GM12878 (cell line): ENCODE measurements around the gene PLS1. TPM values are rescaled to one million over a fixed set of nuclear protein-coding genes. Genes with fewer than 3 reads are reported as not detected.

ENCODE experiments used
- CBX5 ChIP-seq: sonication (generic); IDR thresholded peaks from 2 replicates; pipeline ENCODE4 v1.6.1; 2016; ENCODE audit warnings: low read depth, moderate library complexity, mild to moderate bottlenecking, inconsistent platforms
- CREM ChIP-seq: IDR thresholded peaks from 2 replicates; pipeline ENCODE4 v1.6.1; 2014; ENCODE audit warnings: antibody characterized with exemption, low read depth
- EP300 ChIP-seq, 2 experiments: fragments of 150-350 bp in 1 of 2; IDR thresholded peaks; 2 replicates each; pipeline ENCODE4 v1.6.1; 2011 to 2012; ENCODE audit warnings: low read depth in 2 of 2, low read length in 2 of 2, borderline replicate concordance in 1 of 2, improper control_type of control experiment in 1 of 2, inconsistent platforms in 1 of 2; ENCODE audit not compliant: control insufficient read depth in 1 of 2
- ETV6 ChIP-seq, 2 experiments: fragments of 450-650 bp in 1 of 2; IDR thresholded peaks in 1 of 2; conservative IDR thresholded peaks in 1 of 2; 2 replicates each; pipeline ENCODE4 v1.6.1; 2014; ENCODE audit warnings: antibody characterized with exemption in 1 of 2, borderline replicate concordance in 1 of 2, low read depth in 1 of 2, mild to moderate bottlenecking in 1 of 2, moderate library complexity in 1 of 2
- MEF2A ChIP-seq: IDR thresholded peaks from 2 replicates; pipeline ENCODE4 v1.6.1; 2011; ENCODE audit warnings: low read depth, mild to moderate bottlenecking, low read length, moderate library complexity; ENCODE audit not compliant: insufficient read depth
- MXI1 ChIP-seq: fragments of 150-350 bp; IDR thresholded peaks from 2 replicates; pipeline ENCODE4 v1.6.1; 2011; ENCODE audit warnings: low read depth, mild to moderate bottlenecking, inconsistent platforms, low read length, improper control_type of control experiment
- PAX8 ChIP-seq: fragments of 450-650 bp; IDR thresholded peaks from 2 replicates; pipeline ENCODE4 v1.6.1; 2017; ENCODE audit warnings: mild to moderate bottlenecking, moderate library complexity
- POLR2AphosphoS2 ChIP-seq: IDR thresholded peaks from 2 replicates; pipeline ENCODE4 v1.6.1; 2011; ENCODE audit warnings: low read depth, mild to moderate bottlenecking, low read length, improper control_type of control experiment, moderate library complexity
- SIN3A ChIP-seq: IDR thresholded peaks from 2 replicates; pipeline ENCODE4 v1.6.1; 2012; ENCODE audit warnings: low read depth, low read length, improper control_type of control experiment
- SMAD5 ChIP-seq: IDR thresholded peaks from 2 replicates; pipeline ENCODE4 v1.6.1; 2016; ENCODE audit warnings: antibody characterized with exemption, low read depth
- SMC3 ChIP-seq: IDR thresholded peaks from 2 replicates; pipeline ENCODE4 v1.6.1; 2011; ENCODE audit warnings: low read length, improper control_type of control experiment, borderline replicate concordance
- STAT3 ChIP-seq: IDR thresholded peaks from 2 replicates; pipeline ENCODE4 v1.6.1; 2011; ENCODE audit warnings: low read depth, low read length, improper control_type of control experiment
- TAF1 ChIP-seq: IDR thresholded peaks from 2 replicates; pipeline ENCODE4 v1.6.1; 2011; ENCODE audit warnings: mild to moderate bottlenecking, low read depth, low read length, borderline replicate concordance
- YBX1 ChIP-seq: fragments of 450-650 bp; IDR thresholded peaks from 2 replicates; pipeline ENCODE4 v1.6.1; 2016; ENCODE audit warnings: antibody characterized with exemption
- ZBED1 ChIP-seq: IDR thresholded peaks from 2 replicates; pipeline ENCODE4 v1.6.1; 2016; ENCODE audit warnings: borderline replicate concordance
- ZNF384 ChIP-seq: IDR thresholded peaks from 2 replicates; pipeline ENCODE4 v1.6.1; 2012; ENCODE audit warnings: low read depth, mild to moderate bottlenecking, low read length, improper control_type of control experiment, borderline replicate concordance
- ZSCAN29 ChIP-seq: fragments of 450-650 bp; IDR thresholded peaks from 2 replicates; pipeline ENCODE4 v1.6.1; 2017; ENCODE audit warnings: mild to moderate bottlenecking, moderate library complexity
- polyA plus RNA-seq, 11 experiments: library from polyadenylated mRNA; depleted of rRNA in 4 of 11; unstranded in 6 of 11; stranded (reverse) in 5 of 11; fragments of >200 nt; fragmentation: Nextera tagmentation in 4 of 11; fragmentation: Illumina TruSeq in 1 of 11; extraction: Ambion mirVana in 4 of 11; extraction: Trizol in 1 of 11; gene quantifications; 1 replicate in 1 of 11; 2 replicates in 10 of 11; pipeline versions ENCODE4 v1.2.1 to v1.2.3, GENCODE V29; 2011 to 2016; ENCODE audit warnings: inconsistent platforms in 2 of 11, missing spikeins in 2 of 11, low read depth in 1 of 11
- total RNA-seq, 4 experiments: library from RNA; depleted of rRNA in 3 of 4; stranded (reverse); fragments of >200 nt in 3 of 4; fragmentation: Illumina TruSeq in 1 of 4; extraction: Trizol in 1 of 4; gene quantifications; 2 replicates each; pipeline versions ENCODE4 v1.2.1 to v1.2.3, GENCODE V29; 2013 to 2021
- TF ChIP-seq, protein P1 (sequence below): fragments of 450-650 bp; IDR thresholded peaks from 2 replicates; pipeline ENCODE4 v1.6.1; 2016; ENCODE audit warnings: mild to moderate bottlenecking
- TF ChIP-seq, protein P2 (sequence below): fragments of 450-650 bp; IDR thresholded peaks from 2 replicates; pipeline ENCODE4 v1.6.1; 2017; ENCODE audit warnings: antibody characterized with exemption, mild to moderate bottlenecking, moderate library complexity
- TF ChIP-seq, protein P3 (sequence below): IDR thresholded peaks from 2 replicates; pipeline ENCODE4 v1.6.1; 2012; ENCODE audit warnings: low read length, inconsistent platforms
- TF ChIP-seq, protein P4 (sequence below): fragments of 450-650 bp; IDR thresholded peaks from 2 replicates; pipeline ENCODE4 v1.6.1; 2018; ENCODE audit warnings: mild to moderate bottlenecking, low read depth, moderate library complexity; ENCODE audit not compliant: partially characterized antibody

Gene PLS1
- total and polyA plus RNA-seq, 10 of the 15 experiments (the other 5 are each of a cell fraction or from before 2014, with no cell fraction given) = 0.59 to 11.7 (median 1.7) TPM

DNA sequence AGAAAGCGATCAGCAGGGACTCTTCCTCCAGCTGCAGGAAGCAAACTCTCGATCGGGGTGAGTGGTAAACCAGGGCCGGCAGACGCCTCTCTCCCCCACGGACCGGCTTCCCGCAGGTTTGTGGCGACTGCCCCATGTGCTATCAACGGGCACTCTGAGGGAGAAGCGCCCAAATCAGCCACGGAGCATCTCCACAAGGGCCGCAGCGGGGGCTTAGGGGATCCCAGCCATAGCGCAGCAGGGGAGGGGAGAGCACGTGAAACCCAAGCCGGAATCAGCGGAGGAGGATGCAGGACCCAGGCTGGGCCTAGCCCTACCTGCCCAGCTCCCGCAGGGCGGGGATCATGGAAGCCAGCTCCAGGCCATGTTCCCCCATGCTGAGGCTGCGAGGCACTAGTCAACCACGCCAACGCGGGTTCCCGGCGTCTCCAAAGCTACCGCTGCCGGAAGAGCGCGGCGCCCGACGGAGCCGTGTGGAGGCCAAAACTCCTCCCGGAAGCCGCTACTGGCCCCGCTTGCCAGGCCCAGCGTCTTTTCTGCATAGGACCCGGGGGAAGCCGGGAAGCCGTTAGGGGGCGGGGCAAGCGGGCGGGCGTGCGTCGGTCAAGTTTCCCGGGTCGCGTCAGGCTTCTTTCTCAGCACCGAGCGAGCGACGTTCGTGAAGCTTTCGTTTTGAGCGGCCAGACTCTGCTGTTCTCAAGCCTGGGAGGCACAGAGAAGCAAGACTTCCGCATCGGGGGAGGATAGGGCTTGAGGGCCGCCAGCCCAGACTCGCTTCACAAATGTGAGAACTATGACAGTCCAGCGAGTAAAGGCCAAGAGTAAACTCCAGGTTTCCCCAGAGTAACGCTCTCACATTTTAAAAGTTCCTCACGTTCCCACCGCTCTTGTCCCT, 17.6 kb upstream of the PLS1 start, which contains the start of gene ATR (continued):
- TF ChIP-seq SIN3A (peak; percentile 97), ETV6 (conservative IDR thresholded peaks at IDR 0.05 in 1 of 2, IDR thresholded peaks at IDR 0.05 in 1 of 2; ENCODE audit: borderline replicate concordance in 1 of 2, low read depth in 1 of 2) (no peak; a peak in 1 of 4 replicates), SMC3 (no peak; the same call in 1 of the 2 replicates), STAT3 (no peak), MXI1 (peak; percentile 99), YBX1 (no peak), POLR2AphosphoS2 (peak; percentile 91), ZNF384 (no peak), PAX8 (no peak), ZSCAN29 (peak; percentile 20; the same call in 1 of the 2 replicates), EP300 (IDR thresholded peaks at IDR 0.05; ENCODE audit: borderline replicate concordance in 1 of 2, control insufficient read depth in 1 of 2, low read depth in 2 of 2, low read length in 2 of 2) (peak in 1 of 2 experiments; percentile 49; a peak in 1 of 4 replicates), SMAD5 (peak; percentile 87), CBX5 (peak; percentile 99), CREM (peak; percentile 81), TAF1 (peak; percentile 89), MEF2A (0 out of 2 replicates have a peak, but pooled peaks have one; percentile 74), ZBED1 (0 out of 2 replicates have a peak, but pooled peaks have one; percentile 64)
- TF ChIP-seq, protein P1, sequence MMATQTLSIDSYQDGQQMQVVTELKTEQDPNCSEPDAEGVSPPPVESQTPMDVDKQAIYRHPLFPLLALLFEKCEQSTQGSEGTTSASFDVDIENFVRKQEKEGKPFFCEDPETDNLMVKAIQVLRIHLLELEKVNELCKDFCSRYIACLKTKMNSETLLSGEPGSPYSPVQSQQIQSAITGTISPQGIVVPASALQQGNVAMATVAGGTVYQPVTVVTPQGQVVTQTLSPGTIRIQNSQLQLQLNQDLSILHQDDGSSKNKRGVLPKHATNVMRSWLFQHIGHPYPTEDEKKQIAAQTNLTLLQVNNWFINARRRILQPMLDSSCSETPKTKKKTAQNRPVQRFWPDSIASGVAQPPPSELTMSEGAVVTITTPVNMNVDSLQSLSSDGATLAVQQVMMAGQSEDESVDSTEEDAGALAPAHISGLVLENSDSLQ = peak; percentile 94
- TF ChIP-seq, protein P2, sequence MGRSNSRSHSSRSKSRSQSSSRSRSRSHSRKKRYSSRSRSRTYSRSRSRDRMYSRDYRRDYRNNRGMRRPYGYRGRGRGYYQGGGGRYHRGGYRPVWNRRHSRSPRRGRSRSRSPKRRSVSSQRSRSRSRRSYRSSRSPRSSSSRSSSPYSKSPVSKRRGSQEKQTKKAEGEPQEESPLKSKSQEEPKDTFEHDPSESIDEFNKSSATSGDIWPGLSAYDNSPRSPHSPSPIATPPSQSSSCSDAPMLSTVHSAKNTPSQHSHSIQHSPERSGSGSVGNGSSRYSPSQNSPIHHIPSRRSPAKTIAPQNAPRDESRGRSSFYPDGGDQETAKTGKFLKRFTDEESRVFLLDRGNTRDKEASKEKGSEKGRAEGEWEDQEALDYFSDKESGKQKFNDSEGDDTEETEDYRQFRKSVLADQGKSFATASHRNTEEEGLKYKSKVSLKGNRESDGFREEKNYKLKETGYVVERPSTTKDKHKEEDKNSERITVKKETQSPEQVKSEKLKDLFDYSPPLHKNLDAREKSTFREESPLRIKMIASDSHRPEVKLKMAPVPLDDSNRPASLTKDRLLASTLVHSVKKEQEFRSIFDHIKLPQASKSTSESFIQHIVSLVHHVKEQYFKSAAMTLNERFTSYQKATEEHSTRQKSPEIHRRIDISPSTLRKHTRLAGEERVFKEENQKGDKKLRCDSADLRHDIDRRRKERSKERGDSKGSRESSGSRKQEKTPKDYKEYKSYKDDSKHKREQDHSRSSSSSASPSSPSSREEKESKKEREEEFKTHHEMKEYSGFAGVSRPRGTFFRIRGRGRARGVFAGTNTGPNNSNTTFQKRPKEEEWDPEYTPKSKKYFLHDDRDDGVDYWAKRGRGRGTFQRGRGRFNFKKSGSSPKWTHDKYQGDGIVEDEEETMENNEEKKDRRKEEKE = no peak
- TF ChIP-seq, protein P3, sequence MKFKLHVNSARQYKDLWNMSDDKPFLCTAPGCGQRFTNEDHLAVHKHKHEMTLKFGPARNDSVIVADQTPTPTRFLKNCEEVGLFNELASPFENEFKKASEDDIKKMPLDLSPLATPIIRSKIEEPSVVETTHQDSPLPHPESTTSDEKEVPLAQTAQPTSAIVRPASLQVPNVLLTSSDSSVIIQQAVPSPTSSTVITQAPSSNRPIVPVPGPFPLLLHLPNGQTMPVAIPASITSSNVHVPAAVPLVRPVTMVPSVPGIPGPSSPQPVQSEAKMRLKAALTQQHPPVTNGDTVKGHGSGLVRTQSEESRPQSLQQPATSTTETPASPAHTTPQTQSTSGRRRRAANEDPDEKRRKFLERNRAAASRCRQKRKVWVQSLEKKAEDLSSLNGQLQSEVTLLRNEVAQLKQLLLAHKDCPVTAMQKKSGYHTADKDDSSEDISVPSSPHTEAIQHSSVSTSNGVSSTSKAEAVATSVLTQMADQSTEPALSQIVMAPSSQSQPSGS = peak; percentile 76
- TF ChIP-seq, protein P4, sequence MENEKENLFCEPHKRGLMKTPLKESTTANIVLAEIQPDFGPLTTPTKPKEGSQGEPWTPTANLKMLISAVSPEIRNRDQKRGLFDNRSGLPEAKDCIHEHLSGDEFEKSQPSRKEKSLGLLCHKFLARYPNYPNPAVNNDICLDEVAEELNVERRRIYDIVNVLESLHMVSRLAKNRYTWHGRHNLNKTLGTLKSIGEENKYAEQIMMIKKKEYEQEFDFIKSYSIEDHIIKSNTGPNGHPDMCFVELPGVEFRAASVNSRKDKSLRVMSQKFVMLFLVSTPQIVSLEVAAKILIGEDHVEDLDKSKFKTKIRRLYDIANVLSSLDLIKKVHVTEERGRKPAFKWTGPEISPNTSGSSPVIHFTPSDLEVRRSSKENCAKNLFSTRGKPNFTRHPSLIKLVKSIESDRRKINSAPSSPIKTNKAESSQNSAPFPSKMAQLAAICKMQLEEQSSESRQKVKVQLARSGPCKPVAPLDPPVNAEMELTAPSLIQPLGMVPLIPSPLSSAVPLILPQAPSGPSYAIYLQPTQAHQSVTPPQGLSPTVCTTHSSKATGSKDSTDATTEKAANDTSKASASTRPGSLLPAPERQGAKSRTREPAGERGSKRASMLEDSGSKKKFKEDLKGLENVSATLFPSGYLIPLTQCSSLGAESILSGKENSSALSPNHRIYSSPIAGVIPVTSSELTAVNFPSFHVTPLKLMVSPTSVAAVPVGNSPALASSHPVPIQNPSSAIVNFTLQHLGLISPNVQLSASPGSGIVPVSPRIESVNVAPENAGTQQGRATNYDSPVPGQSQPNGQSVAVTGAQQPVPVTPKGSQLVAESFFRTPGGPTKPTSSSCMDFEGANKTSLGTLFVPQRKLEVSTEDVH = peak; percentile 82
